ENCODE results near the gene THOC6.
"Not testable (repeated sequence)": the region's sequence is repeated elsewhere in the genome, so short reads cannot be mapped to it uniquely, and the experiment has no call there.

The THOC6 gene

DNA sequence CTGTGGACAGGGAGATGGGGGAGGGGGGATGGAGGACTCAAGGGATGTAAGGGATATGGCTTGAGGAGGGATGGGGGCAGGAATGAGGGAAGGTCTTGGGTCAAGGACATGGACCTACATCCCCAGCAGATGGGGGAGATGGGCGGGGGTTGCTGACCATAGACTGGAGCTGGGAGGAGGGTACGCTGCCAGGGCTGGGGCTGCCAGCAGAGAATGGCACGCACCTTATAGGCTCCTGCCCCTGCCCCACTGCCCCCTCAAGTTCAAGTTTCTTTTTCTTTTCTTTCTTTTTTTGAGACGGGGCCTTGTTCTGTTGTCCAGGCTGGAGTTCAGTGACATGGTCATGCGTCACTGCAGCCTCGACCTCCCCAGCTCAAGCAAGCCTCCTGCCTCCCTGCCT is 52.1 kb downstream of the THOC6 start:
- not testable (repeated sequence) for DNase-seq

DNA sequence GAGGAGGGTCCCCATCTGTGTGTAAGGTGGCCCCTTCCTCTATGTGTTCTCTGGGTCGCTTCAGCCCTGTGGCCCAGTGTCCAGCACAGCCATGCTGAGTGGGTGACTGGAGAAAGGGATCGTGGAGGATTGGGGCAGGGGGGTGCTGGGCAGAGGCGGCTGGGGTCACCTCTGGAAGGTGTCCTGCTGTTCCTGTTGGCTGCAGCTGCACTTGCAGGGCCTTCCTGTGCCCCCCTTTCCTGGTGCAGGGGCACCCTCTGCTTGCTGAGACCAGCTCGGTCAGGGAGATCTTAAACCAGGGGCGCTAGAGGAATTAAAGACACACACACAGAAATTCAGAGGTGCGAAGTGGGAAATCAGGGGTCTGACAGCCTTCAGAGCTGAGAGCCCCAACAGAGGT is 52.7 kb downstream of the THOC6 start:
- DNase-seq, result no peak

All from activated naive CD4-positive, alpha-beta T cell treated with Interleukin-2 at 50 U/mL for 16 hours (primary cell).